Measurements from ENCODE around the gene TMBIM6. TPM values are rescaled to one million over a fixed set of nuclear protein-coding genes. Genes with fewer than 3 reads are reported as not detected.

Gene TMBIM6
- total RNA-seq, 1 experiment from 2014 or later: 867 TPM

GRCh38 chr12:49776413-49776812 is 35.1 kb downstream of the TMBIM6 start:
- Histone ChIP-seq H3K27me3 (replicated peaks; ENCODE audit: control insufficient read depth, insufficient read depth, low read length) (no peaks in the 10 kb centered on the region), H3K9me3 (no peaks in the 10 kb centered on the region), H3K4me3 (ENCODE audit: low read depth, low read length) (no peak overlapping the region), H3K4me1 (no peaks in the 10 kb centered on the region), H3K36me3 (ENCODE audit: control insufficient read depth, insufficient read depth, low read length) (no peaks in the 10 kb centered on the region)
- CTCF ChIA-PET: interaction anchor here (2.4 kb wide), 1 partner anchor 35 kb away, joined by 20 read pairs; the partner anchor contains the start of gene TMBIM6
- BruUV-seq (replicated peaks): no TSS peak
- POLR2A ChIA-PET: no interaction called here
- Mint-ChIP-seq H3K36me3 (ENCODE audit: insufficient read depth, unreplicated experiment) (no peaks in the 10 kb centered on the region), H3K9me3 (ENCODE audit: unreplicated experiment) (no peaks in the 10 kb centered on the region), H3K4me1 (ENCODE audit: low read depth, unreplicated experiment) (peaks cover 10% of the 10 kb centered on the region), H3K4me3 (ENCODE audit: unreplicated experiment) (no peak overlapping the region), H3K27me3 (ENCODE audit: insufficient read depth, unreplicated experiment) (peaks cover 8% of the 10 kb centered on the region), H3K27ac (ENCODE audit: unreplicated experiment) (peak overlapping the region; percentile 37)
- intact Hi-C loops (cut with micrococcal nuclease; ENCODE audit: unreplicated experiment): loop anchor here (1.0 to 10.0 kb wide), 4 partner anchors 63 to 294 kb away; partner anchors contain the start of gene ASIC1
- TF ChIP-seq CTCF (IDR thresholded peaks at IDR 0.05; ENCODE audit: insufficient read depth in 1 of 2, low read depth in 1 of 2, low read length in 1 of 2, severe bottlenecking in 1 of 2, unreplicated experiment in 1 of 2): peak; percentile 86 to 93
- DNase-seq: peak; percentile 76 to 84

DNA sequence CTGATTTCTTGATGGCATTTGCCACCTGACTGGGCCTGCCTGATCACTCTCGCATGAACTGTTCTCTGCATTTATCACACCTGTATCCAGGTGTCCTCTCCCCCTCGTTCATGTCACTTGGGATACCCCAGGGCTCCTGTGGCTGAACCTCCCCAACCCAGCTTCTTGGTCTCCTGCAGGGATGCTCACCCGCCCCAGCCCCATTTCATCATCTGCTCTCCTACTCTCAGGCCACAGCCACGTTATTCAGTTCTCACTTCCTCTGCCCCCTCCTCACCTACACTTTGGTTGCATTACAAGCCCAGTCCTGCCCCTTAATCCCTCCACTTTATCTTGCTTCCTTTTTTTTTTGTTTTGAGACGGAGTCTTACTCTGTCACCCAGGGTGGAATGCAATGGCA is 35.5 kb downstream of the TMBIM6 start:
- Mint-ChIP-seq H3K9me3 (ENCODE audit: unreplicated experiment) (no peaks in the 10 kb centered on the region), H3K27me3 (ENCODE audit: insufficient read depth, unreplicated experiment) (peaks cover 8% of the 10 kb centered on the region), H3K4me1 (ENCODE audit: low read depth, unreplicated experiment) (peaks cover 10% of the 10 kb centered on the region), H3K36me3 (ENCODE audit: insufficient read depth, unreplicated experiment) (no peaks in the 10 kb centered on the region), H3K4me3 (ENCODE audit: unreplicated experiment) (no peak overlapping the region), H3K27ac (ENCODE audit: unreplicated experiment) (peak overlapping the region; percentile 37)
- Histone ChIP-seq H3K27me3 (replicated peaks; ENCODE audit: control insufficient read depth, insufficient read depth, low read length) (no peaks in the 10 kb centered on the region), H3K4me3 (ENCODE audit: low read depth, low read length) (no peak overlapping the region), H3K36me3 (ENCODE audit: control insufficient read depth, insufficient read depth, low read length) (no peaks in the 10 kb centered on the region), H3K4me1 (no peaks in the 10 kb centered on the region), H3K9me3 (no peaks in the 10 kb centered on the region)
- DNase-seq: no peak
- POLR2A ChIA-PET: no interaction called here
- CTCF ChIA-PET: interaction anchor here (1.9 to 2.4 kb wide), 2 partner anchors 35 to 62 kb away, joined by 11 to 20 read pairs; partner anchors contain the start of gene TMBIM6
- no peak for TF ChIP-seq CTCF (IDR thresholded peaks at IDR 0.05; ENCODE audit: insufficient read depth in 1 of 2, low read depth in 1 of 2, low read length in 1 of 2, severe bottlenecking in 1 of 2, unreplicated experiment in 1 of 2)
- no TSS peak for BruUV-seq (replicated peaks)
- intact Hi-C loops (cut with micrococcal nuclease; ENCODE audit: unreplicated experiment): loop anchor here (1.0 to 10.0 kb wide), 4 partner anchors 62 to 293 kb away; partner anchors contain the start of gene ASIC1

DNA sequence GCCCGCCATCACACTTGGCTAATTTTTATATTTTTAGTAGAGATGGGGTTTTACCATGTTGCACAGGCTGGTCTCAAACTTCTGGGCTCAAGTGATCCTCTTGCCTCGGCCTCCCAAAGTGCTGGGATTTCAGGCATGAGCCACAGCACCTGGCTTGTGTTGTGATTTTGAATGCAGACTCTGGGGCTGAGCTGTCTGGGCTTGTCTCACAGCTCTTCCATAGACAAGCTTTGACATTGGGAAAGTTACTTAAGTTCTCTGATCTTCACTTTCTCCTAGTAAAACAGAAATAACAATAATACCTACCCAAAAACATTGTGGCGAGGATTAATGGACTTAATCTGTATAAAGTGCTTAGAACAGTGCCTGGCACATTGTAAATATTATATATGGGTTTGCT is 36.0 kb downstream of the TMBIM6 start:
- Mint-ChIP-seq H3K36me3 (ENCODE audit: insufficient read depth, unreplicated experiment) (no peaks in the 10 kb centered on the region), H3K27ac (ENCODE audit: unreplicated experiment) (no peak overlapping the region), H3K9me3 (ENCODE audit: unreplicated experiment) (no peaks in the 10 kb centered on the region), H3K27me3 (ENCODE audit: insufficient read depth, unreplicated experiment) (peaks cover 10% of the 10 kb centered on the region), H3K4me3 (ENCODE audit: unreplicated experiment) (no peak overlapping the region), H3K4me1 (ENCODE audit: low read depth, unreplicated experiment) (peaks cover 10% of the 10 kb centered on the region)
- no peak for DNase-seq
- intact Hi-C loops (cut with micrococcal nuclease; ENCODE audit: unreplicated experiment): loop anchor here (5.0 to 10.0 kb wide), 2 partner anchors 133 to 280 kb away; partner anchors contain the start of gene ASIC1
- no peak for TF ChIP-seq CTCF (IDR thresholded peaks at IDR 0.05; ENCODE audit: insufficient read depth in 1 of 2, low read depth in 1 of 2, low read length in 1 of 2, severe bottlenecking in 1 of 2, unreplicated experiment in 1 of 2)
- ChIA-PET POLR2A (no interaction called here), CTCF (interaction anchor here (1.2 to 2.4 kb wide), 3 partner anchors 36 to 62 kb away, joined by 3 to 20 read pairs (median 11); partner anchors contain the start of gene TMBIM6)
- no peaks in the 10 kb centered on the region for H3K27me3 ChIP-seq (replicated peaks; ENCODE audit: control insufficient read depth, insufficient read depth, low read length)
- no peaks in the 10 kb centered on the region for H3K4me1 ChIP-seq
- H3K4me3 ChIP-seq (ENCODE audit: low read depth, low read length): no peak overlapping the region
- no peaks in the 10 kb centered on the region for H3K36me3 ChIP-seq (ENCODE audit: control insufficient read depth, insufficient read depth, low read length)
- H3K9me3 ChIP-seq: no peaks in the 10 kb centered on the region
- BruUV-seq (replicated peaks): no TSS peak
